ENCODE data around the gene MICALL2. TPM values are rescaled to one million over a fixed set of nuclear protein-coding genes. Genes with fewer than 3 reads are reported as not detected.

Gene MICALL2
- total and polyA plus RNA-seq, 2 donors (not counting 1 experiment from before 2014, with no cell fraction given): 11.7 to 60.1 TPM

GRCh38 chr7:1404460-1404809 lies 54.8 kb downstream of the MICALL2 start:
- no peak for DNase-seq (ENCODE audit: low read depth in 2 of 2)
- Histone ChIP-seq H3K27me3 (ENCODE audit: control insufficient read depth, insufficient read depth, low read length) (peaks cover 26% of the 10 kb centered on the region), H3K4me3 (replicated peaks in 1 of 4; ENCODE audit: control extremely low read depth in 1 of 4, insufficient read depth in 1 of 4, low read depth in 3 of 4, low read length in 4 of 4) (no peak overlapping the region), H3K36me3 (ENCODE audit: control insufficient read depth, insufficient read depth, low read length) (no peaks in the 10 kb centered on the region), H3K27ac (ENCODE audit: insufficient read depth, low read length) (no peak overlapping the region), H3K9me3 (ENCODE audit: control insufficient read depth, insufficient read depth, low read depth, low read length) (no peaks in the 10 kb centered on the region), H3K9ac (ENCODE audit: insufficient read depth, low read length) (no peak overlapping the region), H4K20me1 (ENCODE audit: control insufficient read depth, extremely low read depth, insufficient read depth, low read length) (no peaks in the 10 kb centered on the region), H3K4me1 (ENCODE audit: control insufficient read depth, extremely low read depth, insufficient read depth, low read length) (no peaks in the 10 kb centered on the region), H3K4me2 (ENCODE audit: extremely low read depth, insufficient read depth, low read length) (no peak overlapping the region), H3K79me2 (ENCODE audit: control insufficient read depth, insufficient read depth, low read length) (no peaks in the 10 kb centered on the region), H2AFZ (ENCODE audit: low read length) (no peak overlapping the region)
- no peak for TF ChIP-seq EZH2 (IDR thresholded peaks at IDR 0.05; ENCODE audit: low read length, missing control alignments)
- TF ChIP-seq CTCF (conservative IDR thresholded peaks at IDR 0.05 in 1 of 2, IDR thresholded peaks at IDR 0.05 in 1 of 2; ENCODE audit: low read depth in 1 of 2, low read length in 2 of 2): no peak

- TF ChIP-seq EZH2 (IDR thresholded peaks at IDR 0.05; ENCODE audit: low read length, missing control alignments) (peak; percentile 61), CTCF (conservative IDR thresholded peaks at IDR 0.05 in 1 of 2, IDR thresholded peaks at IDR 0.05 in 1 of 2; ENCODE audit: low read depth in 1 of 2, low read length in 2 of 2) (peak; percentile 12 to 35)
- H3K4me2 ChIP-seq (ENCODE audit: extremely low read depth, insufficient read depth, low read length): no peak overlapping the region
- peaks cover 26% of the 10 kb centered on the region for H3K27me3 ChIP-seq (ENCODE audit: control insufficient read depth, insufficient read depth, low read length)
- no peak overlapping the region for H3K9ac ChIP-seq (ENCODE audit: insufficient read depth, low read length)
- no peak overlapping the region for H2AFZ ChIP-seq (ENCODE audit: low read length)
- no peaks in the 10 kb centered on the region for H3K4me1 ChIP-seq (ENCODE audit: control insufficient read depth, extremely low read depth, insufficient read depth, low read length)
- no peak overlapping the region for H3K27ac ChIP-seq (ENCODE audit: insufficient read depth, low read length)
- H3K4me3 ChIP-seq (replicated peaks in 1 of 4; ENCODE audit: control extremely low read depth in 1 of 4, insufficient read depth in 1 of 4, low read depth in 3 of 4, low read length in 4 of 4): no peak overlapping the region
- H3K9me3 ChIP-seq (ENCODE audit: control insufficient read depth, insufficient read depth, low read depth, low read length): no peaks in the 10 kb centered on the region
- no peaks in the 10 kb centered on the region for H3K36me3 ChIP-seq (ENCODE audit: control insufficient read depth, insufficient read depth, low read length)
- DNase-seq (ENCODE audit: low read depth in 2 of 2): peak; percentile 46 to 76
- no peaks in the 10 kb centered on the region for H3K79me2 ChIP-seq (ENCODE audit: control insufficient read depth, insufficient read depth, low read length)
- no peaks in the 10 kb centered on the region for H4K20me1 ChIP-seq (ENCODE audit: control insufficient read depth, extremely low read depth, insufficient read depth, low read length)
Measured at GRCh38 chr7:1403638-1404459, 55.4 kb downstream of the MICALL2 start.

DNA sequence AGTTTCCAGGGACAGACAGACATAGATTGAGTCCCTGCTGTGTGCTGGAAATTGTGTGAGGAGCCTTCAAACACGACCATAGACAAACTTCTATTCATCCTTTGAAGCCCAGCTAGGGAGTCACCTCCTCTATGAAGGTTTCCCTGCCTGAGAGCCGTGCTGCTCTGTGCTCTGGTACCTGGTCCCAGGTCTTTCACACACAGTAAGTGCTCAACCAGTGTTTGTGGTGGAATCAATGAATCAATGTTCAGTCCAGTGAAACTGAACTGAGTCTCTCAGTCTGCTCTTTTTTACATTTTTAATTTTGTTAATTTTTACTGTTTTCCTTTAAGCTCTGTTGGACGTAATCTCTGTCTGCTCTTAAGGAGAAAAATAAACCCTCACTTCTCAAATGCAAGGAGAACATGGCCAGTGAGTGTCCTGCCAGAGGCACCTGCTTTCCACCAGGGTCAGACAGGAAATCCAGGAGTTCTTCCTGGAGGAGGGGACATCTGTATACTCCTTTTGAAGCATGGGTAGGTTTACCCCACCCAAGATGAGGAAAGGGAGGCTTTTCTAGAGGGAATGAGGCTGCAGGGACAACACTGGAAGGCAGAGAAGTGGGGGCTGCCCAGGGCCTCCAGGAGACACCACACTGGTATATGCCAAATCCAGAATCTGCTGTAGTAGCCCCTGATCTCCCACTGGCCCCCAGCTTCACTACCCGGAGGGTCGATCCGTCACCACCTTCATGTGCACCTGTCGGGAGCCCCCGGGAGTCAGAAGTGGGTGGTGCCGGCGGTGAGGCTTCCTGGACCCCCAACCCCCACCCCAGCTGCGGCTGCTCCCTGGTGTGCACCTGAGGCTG lies 56.3 kb downstream of the MICALL2 start:
- Histone ChIP-seq H3K9me3 (ENCODE audit: control insufficient read depth, insufficient read depth, low read depth, low read length) (no peaks in the 10 kb centered on the region), H3K4me1 (ENCODE audit: control insufficient read depth, extremely low read depth, insufficient read depth, low read length) (no peaks in the 10 kb centered on the region), H4K20me1 (ENCODE audit: control insufficient read depth, extremely low read depth, insufficient read depth, low read length) (no peaks in the 10 kb centered on the region), H3K27me3 (ENCODE audit: control insufficient read depth, insufficient read depth, low read length) (peaks cover 22% of the 10 kb centered on the region), H3K4me2 (ENCODE audit: extremely low read depth, insufficient read depth, low read length) (no peak overlapping the region), H3K79me2 (ENCODE audit: control insufficient read depth, insufficient read depth, low read length) (no peaks in the 10 kb centered on the region), H3K27ac (ENCODE audit: insufficient read depth, low read length) (no peak overlapping the region), H3K4me3 (replicated peaks in 1 of 4; ENCODE audit: control extremely low read depth in 1 of 4, insufficient read depth in 1 of 4, low read depth in 3 of 4, low read length in 4 of 4) (no peak overlapping the region), H3K36me3 (ENCODE audit: control insufficient read depth, insufficient read depth, low read length) (no peaks in the 10 kb centered on the region), H3K9ac (ENCODE audit: insufficient read depth, low read length) (no peak overlapping the region), H2AFZ (ENCODE audit: low read length) (no peak overlapping the region)
- DNase-seq (ENCODE audit: low read depth in 2 of 2): no peak
- TF ChIP-seq CTCF (conservative IDR thresholded peaks at IDR 0.05 in 1 of 2, IDR thresholded peaks at IDR 0.05 in 1 of 2; ENCODE audit: low read depth in 1 of 2, low read length in 2 of 2): no peak
- no peak for TF ChIP-seq EZH2 (IDR thresholded peaks at IDR 0.05; ENCODE audit: low read length, missing control alignments)

Measured in fibroblast of lung (primary cell).